Endothelial cell of umbilical vein (primary cell): ENCODE results near the gene AMDHD2. TPM values are rescaled to one million over a fixed set of nuclear protein-coding genes. Genes with fewer than 3 reads are reported as not detected.

ENCODE experiments used
- BruUV-seq: library from RNA; stranded (reverse); fragments of 400-500 nt; replicated peaks from 2 replicates; lab custom pipeline; 2021; lab: Mats Ljungman, UMichigan
- CTCF ChIA-PET: fragments of 300-600, 350-600 bp; sonication (Branson Sonifier 250); formaldehyde crosslinking; loops from one replicate; lab custom pipeline; 2021; ENCODE audit warnings: antibody characterized with exemption, inconsistent platforms; lab: Charles Lee
- POLR2A ChIA-PET: fragments of 300-600, 350-600 bp; sonication (Branson Sonifier 250); formaldehyde crosslinking; loops from one replicate; lab custom pipeline; 2021; ENCODE audit warnings: antibody characterized with exemption, inconsistent platforms; lab: Charles Lee
- DNase-seq: peaks from one replicate; pipeline ENCODE4 v3.0.0-alpha.2; 2011; ENCODE audit warnings: low read depth, low spot score
- FAIRE-seq: peaks from 2 replicates; lab custom pipeline; 2011; peaks lifted over from hg19 to GRCh38; lab: Jason Lieb, UNC
- H2AFZ ChIP-seq: 2 replicates; pipeline ENCODE4 v1.6.0; 2012; ENCODE audit warnings: low read depth, low read length, control low read depth, inconsistent platforms
- H3K27ac ChIP-seq: 2 replicates; pipeline ENCODE4 v1.5.1; 2011; ENCODE audit warnings: low read depth, mild to moderate bottlenecking, control low read depth, low read length, moderate library complexity; ENCODE audit not compliant: insufficient read depth
- H3K27me3 ChIP-seq, 2 experiments: 2 replicates each; pipeline versions ENCODE4 v1.6.0 to v1.6.1; 2011; ENCODE audit warnings: low read length in 2 of 2, mixed read lengths in 1 of 2; ENCODE audit not compliant: control insufficient read depth in 2 of 2, insufficient read depth in 2 of 2
- H3K36me3 ChIP-seq, 2 experiments: 2 replicates in 1 of 2; 3 replicates in 1 of 2; pipeline ENCODE4 v1.5.1; 2011; ENCODE audit warnings: low read length in 2 of 2, mild to moderate bottlenecking in 1 of 2, moderate library complexity in 1 of 2; ENCODE audit not compliant: control insufficient read depth in 2 of 2, insufficient read depth in 2 of 2; ENCODE audit errors: extremely low read depth in 1 of 2
- H3K4me1 ChIP-seq: 3 replicates; pipeline ENCODE4 v1.5.1; 2011; ENCODE audit warnings: mild to moderate bottlenecking, low read length; ENCODE audit not compliant: control insufficient read depth, insufficient read depth; ENCODE audit errors: extremely low read depth
- H3K4me2 ChIP-seq: 2 replicates; pipeline ENCODE4 v1.6.1; 2011; ENCODE audit warnings: low read length, control low read depth, mixed read lengths; ENCODE audit not compliant: insufficient read depth
- H3K4me3 ChIP-seq, 3 experiments: fragments of 200-600 bp in 1 of 3; sonication (generic), shearing (Covaris generic) in 1 of 3; replicated peaks in 1 of 3; 2 replicates each; pipeline ENCODE4 v1.5.1; 2011 to 2016; ENCODE audit warnings: control low read depth in 3 of 3, low read length in 3 of 3, mild to moderate bottlenecking in 2 of 3, inconsistent platforms in 1 of 3, low read depth in 1 of 3, moderate library complexity in 1 of 3; ENCODE audit not compliant: insufficient read depth in 1 of 3
- H3K79me2 ChIP-seq: 2 replicates; pipeline ENCODE4 v1.6.0; 2012; ENCODE audit warnings: low read length, inconsistent platforms; ENCODE audit not compliant: control insufficient read depth, insufficient read depth
- H3K9ac ChIP-seq: replicated peaks from 2 replicates; pipeline ENCODE3; 2011; ENCODE audit warnings: low read length, control low read depth; ENCODE audit not compliant: insufficient read depth; ENCODE audit errors: extremely low read depth
- H3K9me1 ChIP-seq: replicated peaks from 3 replicates; pipeline ENCODE4 v1.6.0; 2011; ENCODE audit warnings: mild to moderate bottlenecking, low read length; ENCODE audit not compliant: control insufficient read depth, insufficient read depth; ENCODE audit errors: extremely low read depth
- H3K9me3 ChIP-seq: replicated peaks from 2 replicates; pipeline ENCODE4 v1.5.1; 2012; ENCODE audit warnings: low read length, inconsistent platforms; ENCODE audit not compliant: control insufficient read depth, insufficient read depth
- H4K20me1 ChIP-seq: replicated peaks from 2 replicates; pipeline ENCODE3; 2011; ENCODE audit warnings: mild to moderate bottlenecking, low read length; ENCODE audit not compliant: control insufficient read depth, insufficient read depth; ENCODE audit errors: extremely low read depth
- CTCF ChIP-seq, 2 donors: IDR thresholded peaks; 1 replicate in 1 of 2; 2 replicates in 1 of 2; pipeline ENCODE4 v1.5.1; 2011; ENCODE audit warnings: low read length in 2 of 2, mild to moderate bottlenecking in 2 of 2, moderate library complexity in 2 of 2, control low read depth in 1 of 2, inconsistent platforms in 1 of 2, low read depth in 1 of 2; ENCODE audit not compliant: insufficient read depth in 1 of 2; ENCODE audit errors: extremely low read depth in 1 of 2
- EZH2 ChIP-seq: IDR thresholded peaks from 2 replicates; pipeline ENCODE4 v1.6.1; 2012; ENCODE audit warnings: borderline replicate concordance, low read depth, mild to moderate bottlenecking, moderate library complexity, low read length, inconsistent platforms; ENCODE audit not compliant: severe bottlenecking
- FOS ChIP-seq: IDR thresholded peaks from 2 replicates; pipeline ENCODE4 v1.6.1; 2011; ENCODE audit warnings: mild to moderate bottlenecking, low read length, moderate library complexity, borderline replicate concordance; ENCODE audit not compliant: insufficient read depth
- GATA2 ChIP-seq: IDR thresholded peaks from 2 replicates; pipeline ENCODE4 v1.7.0; 2011; ENCODE audit warnings: low read depth, mild to moderate bottlenecking, moderate library complexity, mixed read lengths, low read length; ENCODE audit not compliant: insufficient read length, insufficient read depth
- JUN ChIP-seq: IDR thresholded peaks from 2 replicates; pipeline ENCODE4 v1.6.1; 2011; ENCODE audit warnings: borderline replicate concordance, low read depth; ENCODE audit not compliant: insufficient read length, insufficient read depth
- MAX ChIP-seq: IDR thresholded peaks from 2 replicates; pipeline ENCODE4 v1.6.1; 2011; ENCODE audit not compliant: insufficient read depth, insufficient read length
- MYC ChIP-seq: IDR thresholded peaks from one replicate; pipeline ENCODE4 v1.6.1; 2011; ENCODE audit warnings: mild to moderate bottlenecking, low read depth, low read length
- POLR2A ChIP-seq: IDR thresholded peaks from 2 replicates; pipeline ENCODE4 v1.6.1; 2012; ENCODE audit warnings: low read depth, mild to moderate bottlenecking, control low read depth, low read length
- POLR2AphosphoS5 ChIP-seq: IDR thresholded peaks from 2 replicates; pipeline ENCODE4 v1.6.1; 2012; ENCODE audit warnings: low read depth, mild to moderate bottlenecking, control low read depth, low read length, moderate library complexity; ENCODE audit not compliant: insufficient read depth
- dilution Hi-C: fragments of 300-500 bp; cut with MboI; formaldehyde crosslinking; loops from one replicate; pipeline ENCODE4 v1.15.0; 2019; ENCODE audit warnings: low sequenced_read_pairs; ENCODE audit not compliant: extremely low pct_ligation_motif_present
- intact Hi-C: fragments of 100-400 bp; cut with micrococcal nuclease; formaldehyde crosslinking; loops from one replicate; pipeline ENCODE4 v1.10.0; 2022
- polyA plus RNA-seq, 4 experiments: library from polyadenylated mRNA; depleted of rRNA in 3 of 4; stranded (reverse) in 3 of 4; unstranded in 1 of 4; fragments of >200 nt; gene quantifications; 2 replicates each; pipeline versions ENCODE4 v1.2.1 to v1.2.3, GENCODE V29; 2011 to 2012; ENCODE audit warnings: missing spikeins in 1 of 4
- total RNA-seq: library from RNA; stranded (reverse); gene quantifications from 2 replicates; pipeline ENCODE4 v1.2.3, GENCODE V29; 2021

Gene AMDHD2
- total and polyA plus RNA-seq, 2 donors (not counting 3 experiments of a cell fraction or from before 2014, with no cell fraction given) = 39.4 to 59.5 TPM

GRCh38 chr16:2476345-2476720 is 43.8 kb upstream of the AMDHD2 start:
- no TSS peak for BruUV-seq
- no peaks in the 10 kb centered on the region for H4K20me1 ChIP-seq
- H3K9me1 ChIP-seq = no peaks in the 10 kb centered on the region
- DNase-seq (no peak), FAIRE-seq (no peak)
- dilution Hi-C loops = no loop called here
- POLR2A ChIA-PET = no interaction called here
- peaks cover 10% of the 10 kb centered on the region for H3K4me1 ChIP-seq
- no peaks in the 10 kb centered on the region for H3K9me3 ChIP-seq
- no peak overlapping the region for H3K4me3 ChIP-seq
- H3K9ac ChIP-seq = no peak overlapping the region
- TF ChIP-seq CTCF (IDR thresholded peaks at IDR 0.05; ENCODE audit: extremely low read depth in 1 of 2, insufficient read depth in 1 of 2, low read depth in 1 of 2, low read length in 2 of 2) (no peak), MAX (no peak), MYC (no peak), EZH2 (no peak), FOS (no peak), POLR2AphosphoS5 (no peak), POLR2A (no peak), JUN (no peak), GATA2 (no peak)
- no peak overlapping the region for H3K4me2 ChIP-seq
- CTCF ChIA-PET = interaction anchor here (2.8 kb wide), 1 partner anchor 25 kb away, joined by 10 read pairs; no protein-coding TSS in a partner anchor
- H3K36me3 ChIP-seq = no peaks in the 10 kb centered on the region
- H2AFZ ChIP-seq = no peak overlapping the region
- peaks cover 9% of the 10 kb centered on the region for H3K79me2 ChIP-seq
- peaks cover 5 to 7% of the 10 kb centered on the region in 2 experiments for H3K27me3 ChIP-seq
- intact Hi-C loops = no loop called here
- H3K27ac ChIP-seq = no peak overlapping the region
